CD4-positive, alpha-beta T cell treated with Interleukin-2 at 100 ng/mL for 4 hours (primary cell): Measurements from ENCODE around the gene RHEX.
A peak's percentile ranks its signal among the peaks of the same experiment; 100 is the strongest.
"Not testable (repeated sequence)": the region's sequence is repeated elsewhere in the genome, so short reads cannot be mapped to it uniquely, and the experiment has no call there.

ENCODE experiments used
- DNase-seq: peaks from one replicate; pipeline ENCODE4 v3.0.0-alpha.2; 2020; ENCODE audit warnings: low spot score

The RHEX gene

DNA sequence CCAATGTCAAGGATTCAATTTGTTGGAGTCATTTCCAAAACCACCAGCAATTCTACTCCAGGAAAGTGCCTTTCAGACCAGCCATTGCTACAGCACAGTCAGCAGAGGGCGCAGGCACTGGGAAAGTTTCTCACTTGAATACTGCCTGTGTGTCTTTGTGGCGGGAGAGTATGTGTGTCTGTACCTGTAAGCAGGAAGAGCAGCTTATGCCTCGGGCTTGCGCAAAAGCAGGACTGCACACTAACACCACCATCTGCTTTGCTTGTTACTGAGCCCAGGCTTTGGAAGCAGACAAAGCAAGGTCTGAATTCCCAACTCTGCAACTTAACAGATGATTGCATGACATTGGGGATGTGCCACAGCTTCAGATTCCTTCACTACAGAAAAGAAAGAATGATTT, 22.3 kb upstream of the RHEX start:
- peak; percentile 61 for DNase-seq

DNA sequence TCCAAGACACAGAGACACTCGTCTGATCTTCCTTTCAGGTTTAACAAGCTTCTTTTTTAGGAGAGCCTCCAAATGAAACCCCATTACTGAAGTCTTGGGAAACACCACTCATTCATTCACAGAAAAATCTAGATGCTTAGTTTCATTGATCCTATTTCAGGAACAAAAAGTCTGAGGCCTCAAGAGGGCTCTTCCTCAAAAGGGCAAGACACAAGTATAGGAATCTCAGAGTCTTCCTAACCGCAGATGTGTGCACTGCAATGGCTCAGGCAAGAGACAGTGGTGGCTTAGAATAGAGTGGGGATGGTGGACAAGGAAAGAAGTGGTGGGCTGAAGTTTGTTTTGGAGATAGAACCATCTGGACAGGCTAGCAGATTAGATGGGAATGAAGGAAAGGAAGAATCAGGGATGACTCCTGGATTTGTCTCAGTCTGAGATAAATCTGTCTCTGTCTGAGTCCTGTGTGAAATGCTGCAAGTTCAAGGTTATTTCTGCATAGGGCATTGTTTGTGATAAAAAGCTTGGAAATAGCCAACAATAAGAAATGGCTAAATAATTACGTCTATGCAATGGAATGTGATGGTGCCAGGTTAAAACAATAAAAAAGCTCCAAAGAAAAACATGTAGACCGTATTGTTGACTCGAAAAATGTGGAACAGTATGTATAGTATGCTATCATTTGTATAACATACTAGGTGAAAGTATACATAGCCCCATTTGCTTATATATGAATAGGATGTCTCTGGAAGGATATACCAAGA, 20.4 kb upstream of the RHEX start:
- DNase-seq, result no peak

DNA sequence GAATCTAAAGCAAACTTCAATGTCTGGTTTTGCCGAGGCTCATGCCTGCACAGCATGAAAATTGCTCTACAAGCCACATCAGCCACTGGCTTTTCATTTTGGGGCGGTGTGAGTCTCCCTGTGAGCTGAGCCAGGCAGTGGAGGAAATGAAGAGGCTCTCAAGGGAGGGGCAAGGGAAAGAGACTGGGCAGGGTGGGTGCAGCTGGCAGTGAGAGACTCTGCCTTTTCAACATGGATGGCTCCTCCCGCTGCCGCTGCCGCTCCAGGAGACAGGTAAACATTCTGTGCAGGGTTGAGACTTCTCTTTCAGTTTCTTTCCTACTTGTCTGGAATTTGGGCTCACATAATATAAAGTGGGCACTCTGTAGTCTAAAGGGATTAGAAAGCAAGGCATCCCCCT, 17.9 kb upstream of the RHEX start:
- no peak for DNase-seq

DNA sequence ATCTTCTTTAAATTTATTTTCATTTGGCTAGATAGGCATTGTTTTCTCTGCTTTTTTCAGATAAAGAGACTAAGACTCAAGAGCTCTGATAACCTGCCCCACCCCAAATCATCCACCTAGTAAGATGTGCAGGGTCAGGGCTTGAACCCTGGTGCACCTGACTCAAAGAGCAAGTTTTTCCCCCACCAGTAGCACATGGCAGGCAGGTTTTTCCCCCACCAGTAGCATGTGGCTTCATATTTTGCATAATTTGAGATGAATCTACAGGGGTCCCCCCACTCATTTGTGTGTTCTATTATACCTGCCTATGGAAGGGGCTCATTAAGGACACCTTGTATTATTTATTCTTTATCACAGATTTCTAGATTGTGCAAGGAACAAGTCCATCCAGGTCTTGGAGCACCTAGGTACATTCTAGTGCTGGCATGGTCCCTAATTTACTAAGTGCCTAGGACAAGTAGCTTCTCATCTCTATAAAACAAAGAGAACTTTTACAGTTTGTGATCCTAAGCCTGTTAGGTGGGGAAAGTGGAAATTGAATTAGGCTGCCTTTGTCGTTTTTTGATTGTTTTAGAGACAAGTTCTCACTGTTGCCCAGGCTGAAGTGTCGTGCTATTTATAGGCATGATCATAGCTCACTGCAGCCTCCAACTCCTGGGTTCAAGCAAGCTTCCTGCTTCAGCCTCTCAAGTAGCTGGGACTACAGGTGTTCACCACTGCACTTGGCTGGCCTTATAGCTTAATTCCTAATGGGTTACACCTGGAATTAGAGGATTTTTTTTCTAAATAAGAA, 16.1 kb upstream of the RHEX start:
- no peak for DNase-seq

- no peak for DNase-seq
Measured at GRCh38 chr1:206037581-206037980, 15.4 kb upstream of the RHEX start.

DNA sequence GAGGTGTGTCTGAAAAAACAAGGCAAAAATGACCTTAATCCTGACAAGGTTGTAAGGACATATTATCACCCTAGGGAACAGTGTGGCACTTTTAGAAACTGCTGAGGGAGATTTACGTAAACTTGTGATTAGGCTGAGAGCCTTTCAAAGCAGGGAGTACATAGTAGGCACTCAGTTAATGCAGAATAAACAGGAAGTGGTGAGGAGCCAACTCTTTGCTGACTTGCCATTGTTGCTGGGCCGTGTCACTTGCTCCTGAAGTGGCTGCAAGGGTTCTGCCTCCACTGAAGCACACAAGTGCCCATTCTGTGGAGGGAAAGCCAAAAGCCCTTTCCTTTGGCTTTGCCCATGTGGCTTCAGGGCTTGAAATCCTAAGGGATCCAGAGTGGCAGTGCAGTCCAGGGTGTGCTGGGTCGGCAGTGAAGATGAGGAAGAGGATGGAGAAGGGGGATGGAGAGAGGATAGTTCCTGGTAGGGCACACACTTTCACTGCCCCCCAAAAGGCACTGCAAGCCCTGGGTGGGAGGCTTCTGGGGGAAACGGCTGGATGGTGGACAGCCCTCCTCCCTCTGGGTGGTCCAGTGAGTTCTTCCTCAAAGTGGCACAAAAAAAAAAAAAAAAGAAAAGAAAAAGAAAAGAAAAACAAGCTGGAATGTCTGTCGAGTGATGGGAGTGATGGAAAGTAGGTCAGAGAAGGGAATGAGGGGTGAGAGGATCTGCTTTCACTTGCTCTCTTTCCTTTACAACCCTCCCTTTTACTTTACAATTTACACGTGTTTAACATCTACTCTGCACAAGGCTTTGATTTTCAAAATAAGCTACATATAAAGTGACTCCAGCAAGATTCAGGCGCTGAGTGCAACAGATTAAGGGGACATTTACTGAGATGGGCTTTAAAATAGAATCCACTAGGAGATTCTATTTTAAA, 13.7 kb upstream of the RHEX start:
- DNase-seq, result no peak

DNA sequence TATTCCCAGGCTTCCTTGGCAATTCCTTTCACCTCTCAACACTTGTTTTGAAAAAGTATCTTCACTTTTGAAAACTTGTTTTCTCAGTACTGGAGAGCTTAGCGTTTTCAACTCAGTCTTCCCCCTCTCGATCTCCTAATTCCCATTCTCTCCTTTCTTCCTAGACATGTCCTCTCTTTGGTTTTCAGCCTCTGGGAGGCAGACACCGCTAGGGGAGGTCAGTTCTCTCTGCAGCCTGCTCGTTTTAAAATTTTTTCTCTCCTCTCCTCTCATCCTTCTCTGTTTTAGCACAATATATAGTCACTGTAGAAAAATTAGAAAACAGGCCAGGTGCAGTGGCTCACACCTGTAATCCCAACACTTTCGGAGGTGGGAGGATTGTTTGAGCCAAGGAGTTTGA, 12.6 kb upstream of the RHEX start:
- DNase-seq, result no peak

- DNase-seq, result no peak
Measured at GRCh38 chr1:206041640-206042039, 11.3 kb upstream of the RHEX start.

DNA sequence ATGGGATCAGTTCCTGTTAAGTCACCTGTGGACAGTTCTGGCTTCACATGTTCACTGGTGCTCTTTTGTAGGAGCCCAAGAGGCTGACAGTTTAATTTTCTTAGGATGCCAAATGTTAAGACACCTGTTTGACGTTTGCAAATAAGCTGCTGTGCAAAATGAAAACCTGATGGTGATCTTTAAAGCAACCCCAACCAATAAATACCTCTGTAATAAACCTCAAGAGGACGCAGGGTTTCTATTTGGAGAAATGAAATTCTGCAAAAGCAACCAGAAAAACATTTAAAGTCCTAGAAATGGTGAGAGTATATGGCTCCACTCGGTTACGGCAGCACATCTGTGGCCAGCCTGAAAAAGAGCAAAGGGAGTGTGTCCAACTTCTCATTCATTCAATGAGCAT, 5.7 kb upstream of the RHEX start:
- no peak for DNase-seq

DNA sequence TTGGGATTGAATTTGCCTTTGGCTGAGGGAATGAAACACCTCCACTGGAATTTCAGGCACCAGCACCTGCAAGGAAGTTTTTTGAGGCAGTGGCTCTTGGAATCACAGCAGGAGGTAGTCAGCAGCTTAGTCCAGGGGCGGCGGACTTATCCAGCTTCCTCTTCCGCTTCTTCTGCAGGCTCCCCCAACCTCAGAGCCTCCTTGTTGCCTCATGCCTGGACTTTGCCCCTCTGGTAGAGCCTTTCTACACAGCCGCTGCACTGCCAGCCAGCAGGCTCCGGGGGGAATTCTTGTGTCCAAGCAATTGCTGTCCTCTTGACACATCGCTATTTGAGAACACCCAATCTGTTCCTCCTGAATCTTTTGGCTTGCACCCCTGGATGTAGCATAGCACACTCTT, 4.4 kb upstream of the RHEX start:
- DNase-seq, result no peak

GRCh38 chr1:206049293-206049692, 3.7 kb upstream of the RHEX start:
- no peak for DNase-seq

DNA sequence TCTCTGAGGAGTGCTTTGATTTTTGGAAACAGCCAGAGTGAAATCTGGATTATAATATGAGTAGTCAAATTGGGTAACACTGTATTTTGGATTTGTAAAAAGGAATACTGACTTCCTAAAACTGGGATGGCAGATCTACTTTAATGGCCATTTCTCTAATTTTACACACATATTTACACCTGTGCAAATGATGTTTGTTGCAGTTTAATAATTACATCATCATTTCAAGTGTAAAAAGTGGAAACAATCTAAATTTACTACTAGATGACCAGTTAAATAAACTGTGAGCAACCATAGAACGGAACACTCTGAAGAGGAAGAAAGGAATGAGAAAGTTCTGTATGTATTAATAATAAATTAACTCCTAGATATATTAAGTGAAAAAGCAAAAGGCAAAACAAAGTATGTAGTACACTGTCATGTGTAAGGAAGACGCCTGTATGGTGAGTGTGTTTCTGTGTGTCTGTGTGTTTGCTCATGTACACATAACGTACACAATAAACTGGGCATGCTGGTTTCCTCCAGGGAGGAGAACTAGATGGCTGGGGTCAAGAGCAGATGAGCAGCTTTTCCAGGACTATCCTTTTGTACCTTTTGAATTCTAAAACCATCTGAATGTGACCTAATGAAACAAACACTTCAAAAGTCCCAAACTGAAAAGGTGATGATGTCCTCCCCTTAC, 2.9 kb upstream of the RHEX start:
- no peak for DNase-seq

DNA sequence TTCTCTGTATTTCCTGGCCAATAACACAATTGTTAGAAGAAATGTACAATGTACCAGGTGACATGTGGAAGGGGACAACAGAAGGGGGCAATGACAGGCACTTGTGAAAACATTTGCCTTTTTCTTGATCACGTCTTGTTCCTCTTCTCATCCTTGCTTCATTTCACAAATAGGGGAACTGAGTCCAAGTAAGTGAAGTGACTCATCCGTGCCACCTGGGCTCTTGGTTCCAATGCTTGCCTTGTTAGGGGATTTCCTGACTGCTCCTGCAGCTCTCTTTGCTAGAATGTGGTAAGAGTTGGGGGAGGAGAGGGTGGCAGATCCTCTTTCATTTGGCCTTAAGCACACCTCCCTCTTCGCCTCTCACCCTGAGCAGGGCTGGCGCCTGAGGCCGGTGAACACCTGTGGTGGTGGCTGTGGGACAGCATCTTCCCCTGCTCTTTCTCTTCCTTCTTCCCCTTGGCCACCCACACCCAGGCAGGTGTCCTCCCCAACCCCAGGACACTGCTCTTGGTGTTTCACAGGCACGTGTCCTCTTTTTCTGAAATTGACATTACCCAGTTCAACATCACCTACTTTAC, 2.2 kb upstream of the RHEX start:
- DNase-seq, result peak; percentile 44

- DNase-seq, result not testable (repeated sequence)
Measured at GRCh38 chr1:206052231-206052865, 625 bp upstream of the RHEX start.

GRCh38 chr1:206053616-206054015, 643 bp downstream of the RHEX start:
- DNase-seq, result not testable (repeated sequence)

GRCh38 chr1:206055069-206055625, 2.2 kb downstream of the RHEX start:
- DNase-seq, result not testable (repeated sequence)

- DNase-seq, result not testable (repeated sequence)
Measured at GRCh38 chr1:206055639-206056323, 2.8 kb downstream of the RHEX start.

DNA sequence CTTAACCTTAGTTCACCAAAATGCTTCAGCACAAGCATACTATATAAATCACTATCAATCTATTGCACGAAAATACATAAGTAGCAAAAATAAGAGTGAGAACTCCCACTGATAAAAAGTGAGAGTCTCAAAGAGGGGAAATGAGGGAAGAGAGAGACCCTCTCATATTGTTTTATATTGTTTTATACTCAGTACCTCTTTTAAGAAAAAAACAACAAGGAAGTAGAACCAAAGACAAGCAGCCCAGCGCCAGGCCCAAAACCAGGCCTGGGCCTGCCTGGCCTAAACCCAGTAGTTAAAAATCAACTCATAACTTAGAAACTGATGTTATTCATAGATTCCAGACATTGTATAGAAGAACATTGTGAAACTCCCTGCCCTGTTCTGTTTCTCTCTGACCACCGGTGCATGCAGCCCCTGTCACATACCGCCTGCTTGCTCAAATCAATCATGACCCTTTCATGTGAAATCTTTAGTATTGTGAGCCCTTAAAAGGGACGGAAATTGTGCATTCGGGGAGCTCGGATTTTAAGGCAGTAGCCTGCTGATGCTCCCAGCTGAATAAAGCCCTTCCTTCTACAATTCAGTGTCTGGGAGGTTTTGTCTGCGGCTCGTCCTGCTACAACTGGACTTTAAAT, 5.4 kb downstream of the RHEX start:
- not testable (repeated sequence) for DNase-seq

- no peak for DNase-seq
Measured at GRCh38 chr1:206058927-206059292, 5.9 kb downstream of the RHEX start.
